Measurements from ENCODE around the gene NDEL1.
"Not testable (repeated sequence)": the region's sequence is repeated elsewhere in the genome, so short reads cannot be mapped to it uniquely, and the experiment has no call there.

GRCh38 chr17:8394497-8394896 is 41.2 kb upstream of the NDEL1 start:
- not testable (repeated sequence) for TF ChIP-seq EP300, CTCF (IDR thresholded peaks at IDR 0.05)

Measured in suprapubic skin (tissue), 3 donors.